GM21723 (cell line): ENCODE results near the gene ZNF91.
"Not testable (repeated sequence)": the region's sequence is repeated elsewhere in the genome, so short reads cannot be mapped to it uniquely, and the experiment has no call there.

Experiments
- ATAC-seq: cut with Tn5 transposase; IDR thresholded peaks from one replicate; pipeline ENCODE4 v1.9.1; 2021; ENCODE audit warnings: mild to moderate bottlenecking, moderate library complexity; ENCODE audit not compliant: unreplicated experiment

ZNF91 gene

DNA sequence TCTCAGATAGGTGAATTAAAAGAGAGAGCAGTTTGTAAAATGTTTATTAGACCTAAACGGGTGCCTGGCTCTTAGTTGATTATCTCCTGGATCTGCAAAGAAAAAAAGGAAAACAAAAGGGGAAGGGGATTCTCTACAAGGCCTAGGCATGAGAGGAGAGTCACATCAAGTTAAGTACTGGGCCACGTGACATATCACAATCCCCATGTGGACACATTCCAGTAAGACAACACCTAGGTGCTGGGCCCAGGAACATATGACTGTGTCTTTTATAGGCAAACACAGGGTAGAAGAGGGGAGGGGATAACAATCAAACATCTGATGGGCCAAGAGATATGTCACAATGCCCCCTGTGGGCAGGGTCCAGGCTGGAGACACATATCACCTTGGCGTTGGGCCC is 4.2 kb upstream of the ZNF91 start:
- ATAC-seq, result no peak

- not testable (repeated sequence) for ATAC-seq
Measured at GRCh38 chr19:23395722-23396117, 449 bp upstream of the ZNF91 start.

DNA sequence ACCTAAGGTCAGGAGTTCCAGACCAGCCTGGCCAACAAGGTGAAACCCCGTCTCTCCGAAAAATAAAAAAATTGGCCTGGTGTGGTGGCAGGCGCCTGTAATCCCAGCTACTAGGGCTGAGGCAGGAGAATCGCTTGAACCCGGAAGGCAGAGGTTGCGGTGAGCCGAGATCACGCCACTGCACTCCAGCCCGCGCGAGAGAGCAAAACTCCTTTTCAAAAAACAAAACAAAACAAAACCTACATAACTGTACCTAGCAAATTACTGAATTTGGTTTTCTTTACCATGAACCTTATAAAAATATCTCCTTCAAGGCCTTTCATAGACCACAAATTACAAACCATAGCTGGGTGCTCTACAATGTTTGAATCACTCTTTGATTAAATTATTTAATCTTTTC is 760 bp downstream of the ZNF91 start:
- no peak for ATAC-seq

GRCh38 chr19:23393121-23393520 is 2.1 kb downstream of the ZNF91 start:
- no peak for ATAC-seq

GRCh38 chr19:23391236-23391635 is 4.0 kb downstream of the ZNF91 start:
- ATAC-seq, result no peak

- ATAC-seq, result no peak
Measured at GRCh38 chr19:23385404-23385803, 9.9 kb downstream of the ZNF91 start.

DNA sequence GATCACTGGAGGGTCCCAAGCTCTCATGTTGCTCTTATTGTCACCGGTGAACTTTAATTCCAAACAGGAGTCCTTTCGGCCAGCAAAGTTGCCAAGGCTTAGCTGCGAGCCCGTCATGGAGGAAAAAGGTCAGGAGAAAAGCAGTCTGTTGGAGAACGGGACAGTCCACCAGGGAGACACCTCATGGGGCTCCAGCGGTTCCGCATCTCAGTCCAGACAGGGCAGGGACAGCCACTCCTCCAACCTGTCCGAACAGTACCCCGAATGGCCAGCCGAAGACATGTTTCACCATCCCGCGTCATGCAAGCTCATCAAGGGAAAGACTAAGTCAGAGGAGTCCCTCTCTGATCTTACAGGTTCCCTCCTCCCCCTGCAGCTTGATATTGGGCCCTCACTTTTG is 10.4 kb downstream of the ZNF91 start:
- no peak for ATAC-seq

GRCh38 chr19:23384166-23384565 is 11.1 kb downstream of the ZNF91 start:
- ATAC-seq, result no peak

DNA sequence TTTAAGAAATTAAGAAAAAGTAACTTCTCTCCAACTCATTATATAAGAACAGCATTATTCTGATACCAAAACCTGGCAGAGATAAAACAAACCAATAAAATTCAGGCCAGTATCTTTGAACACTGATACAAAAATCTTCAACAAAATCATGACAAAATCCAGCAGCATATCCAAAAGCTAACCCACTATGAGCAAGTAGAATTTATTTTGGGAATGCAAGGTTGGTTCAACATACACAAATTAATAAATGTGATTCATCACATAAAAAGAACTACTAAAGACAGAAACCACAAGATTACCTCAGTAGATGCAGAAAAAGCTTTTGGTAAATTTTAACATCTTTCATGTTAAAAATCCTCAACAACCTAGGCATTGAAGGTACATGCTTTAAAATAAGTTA is 12.3 kb downstream of the ZNF91 start:
- ATAC-seq, result no peak

- no peak for ATAC-seq
Measured at GRCh38 chr19:23381114-23381513, 14.2 kb downstream of the ZNF91 start.

- not testable (repeated sequence) for ATAC-seq
Measured at GRCh38 chr19:23379671-23380070, 15.6 kb downstream of the ZNF91 start.

DNA sequence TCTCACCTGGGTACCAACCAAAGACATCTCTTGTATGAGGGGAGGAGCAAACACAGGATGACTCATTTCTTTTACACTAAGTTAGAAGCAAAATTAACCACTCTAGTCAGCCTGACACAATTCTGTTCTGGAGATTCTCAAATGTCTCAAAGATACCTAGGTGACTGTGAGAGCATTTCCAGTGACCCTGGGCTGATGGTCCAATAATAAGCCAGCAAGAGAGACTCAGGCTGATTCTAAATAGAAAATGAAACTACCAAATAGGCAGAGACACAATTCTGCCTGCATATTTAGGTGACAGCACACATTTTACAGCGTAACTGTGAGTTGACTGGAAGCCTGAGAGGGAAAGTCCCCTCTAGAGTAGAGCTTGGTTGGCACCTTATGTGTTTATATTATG is 16.3 kb downstream of the ZNF91 start:
- no peak for ATAC-seq

GRCh38 chr19:23377276-23377675 is 18.0 kb downstream of the ZNF91 start:
- ATAC-seq, result no peak

GRCh38 chr19:23366437-23366836 is 28.8 kb downstream of the ZNF91 start:
- ATAC-seq, result no peak

DNA sequence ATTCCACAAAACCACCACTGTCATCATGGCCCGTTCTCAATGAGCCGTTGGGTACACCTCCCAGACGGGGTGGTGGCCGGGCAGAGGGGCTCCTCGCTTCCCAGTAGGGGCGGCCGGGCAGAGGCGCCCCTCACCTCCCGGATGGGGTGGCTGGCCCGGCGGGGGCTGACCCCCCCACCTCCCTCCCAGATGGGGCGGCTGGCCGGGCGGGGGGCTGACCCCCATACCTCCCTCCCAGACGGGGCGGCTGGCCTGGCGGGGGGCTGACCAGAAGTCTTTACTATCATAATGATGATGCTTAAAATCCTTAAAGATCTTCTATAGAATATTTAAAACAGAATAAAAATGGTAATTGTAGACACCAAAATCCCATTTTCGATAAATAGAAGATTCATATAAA is 29.2 kb downstream of the ZNF91 start:
- ATAC-seq, result not testable (repeated sequence)

GRCh38 chr19:23365222-23365621 is 30.0 kb downstream of the ZNF91 start:
- ATAC-seq, result no peak

DNA sequence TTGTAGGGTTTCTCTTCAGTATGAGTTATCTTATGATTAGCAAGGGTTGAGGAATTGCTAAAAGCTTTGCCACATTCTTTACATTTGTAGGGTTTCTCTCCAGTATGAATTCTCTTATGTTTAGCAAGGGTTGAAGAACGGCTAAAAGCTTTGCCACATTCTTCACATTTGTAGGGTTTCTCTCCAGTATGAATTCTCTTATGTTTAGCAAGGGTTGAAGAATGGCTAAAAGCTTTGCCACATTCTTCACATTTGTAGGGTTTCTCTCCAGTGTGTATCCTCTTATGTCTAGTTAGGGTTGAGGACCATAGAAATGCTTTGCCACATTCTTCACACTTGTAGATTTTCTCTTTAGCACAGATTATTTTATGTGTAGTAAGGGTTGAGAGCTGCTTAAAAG is 33.4 kb downstream of the ZNF91 start:
- not testable (repeated sequence) for ATAC-seq

DNA sequence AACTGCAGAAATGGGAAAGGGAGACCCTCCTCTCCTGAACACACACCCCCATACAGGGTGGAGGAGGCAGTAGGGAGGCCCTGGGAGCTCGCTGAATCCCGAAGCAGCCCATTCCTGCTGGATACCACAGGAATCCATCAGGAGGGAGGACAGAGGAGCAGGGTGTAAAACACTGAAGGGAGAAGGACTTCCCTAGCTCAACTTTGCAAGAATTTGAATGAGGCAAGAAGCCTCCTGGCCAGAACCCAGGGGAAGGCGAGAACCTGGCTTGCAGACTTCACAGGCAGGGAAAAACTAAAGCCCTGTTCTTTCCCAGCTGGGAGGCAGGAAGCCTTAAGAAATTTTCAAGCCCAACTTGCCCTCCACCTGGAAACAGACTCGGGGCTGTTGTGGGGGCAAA is 43.5 kb downstream of the ZNF91 start:
- ATAC-seq, result no peak

- no peak for ATAC-seq
Measured at GRCh38 chr19:23346696-23347095, 48.6 kb downstream of the ZNF91 start.

GRCh38 chr19:23345838-23346237 is 49.4 kb downstream of the ZNF91 start:
- no peak for ATAC-seq

GRCh38 chr19:23343434-23344010 is 51.7 kb downstream of the ZNF91 start:
- no peak for ATAC-seq

DNA sequence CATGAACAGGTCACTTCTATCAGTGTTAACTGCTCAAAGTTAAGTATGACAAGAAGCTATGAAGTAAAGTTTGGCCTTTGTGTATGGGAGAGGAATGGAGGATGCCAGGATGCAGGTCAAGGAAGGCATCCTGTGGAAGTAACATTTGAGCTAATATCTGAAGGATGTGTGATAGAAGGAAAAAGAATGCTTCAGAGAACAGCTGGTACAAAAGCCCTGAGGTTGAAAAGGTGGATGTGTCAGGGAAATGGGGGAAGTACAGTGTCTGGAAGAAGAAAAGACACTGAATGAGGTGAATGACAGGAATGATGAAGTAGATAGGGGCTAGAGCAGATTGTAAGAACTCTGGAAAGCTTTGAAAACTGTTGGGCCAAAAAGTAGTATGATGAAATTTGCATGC is 67.1 kb downstream of the ZNF91 start:
- ATAC-seq, result no peak

- ATAC-seq, result no peak
Measured at GRCh38 chr19:23321953-23322549, 73.2 kb downstream of the ZNF91 start.
